Measurements from ENCODE around the gene CD99. TPM values are rescaled to one million over a fixed set of nuclear protein-coding genes. Genes with fewer than 3 reads are reported as not detected.

Gene CD99
- total RNA-seq, 6 experiments from 2014 or later, result 526 to 610 (median 584) TPM

DNA sequence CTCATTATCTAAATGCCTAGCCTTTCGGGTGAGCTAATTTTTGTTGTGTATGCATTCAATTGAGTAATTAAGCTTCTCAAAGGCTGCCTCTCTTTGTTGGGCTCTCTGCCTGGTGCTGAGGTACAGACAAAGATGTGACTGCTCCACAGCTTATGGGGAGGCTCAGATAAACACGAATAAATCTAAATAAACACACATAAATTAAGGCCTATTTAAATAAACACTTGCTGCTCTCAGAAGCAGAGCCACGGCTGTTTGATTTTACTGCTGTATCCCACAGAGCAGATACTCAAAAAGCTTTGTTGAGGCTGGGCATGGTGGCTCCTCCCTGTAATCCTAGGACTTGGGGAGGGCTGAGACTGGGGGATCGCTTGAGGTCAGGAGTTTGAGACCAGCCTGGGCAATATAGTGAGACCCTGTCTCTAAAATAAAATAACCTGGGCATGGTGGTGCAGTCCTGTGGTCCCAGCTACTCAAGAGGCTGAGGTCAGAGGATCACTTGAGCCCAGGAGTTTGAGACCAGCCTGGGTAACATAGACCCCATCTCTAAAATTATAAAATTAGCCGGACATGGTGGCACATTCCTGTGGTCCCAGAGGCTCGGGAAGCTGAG lies 8.4 kb upstream of the CD99 start:
- H3K36me3 Mint-ChIP-seq (ENCODE audit: low read depth), result no peaks in the 10 kb centered on the region
- TF ChIP-seq, protein P1, sequence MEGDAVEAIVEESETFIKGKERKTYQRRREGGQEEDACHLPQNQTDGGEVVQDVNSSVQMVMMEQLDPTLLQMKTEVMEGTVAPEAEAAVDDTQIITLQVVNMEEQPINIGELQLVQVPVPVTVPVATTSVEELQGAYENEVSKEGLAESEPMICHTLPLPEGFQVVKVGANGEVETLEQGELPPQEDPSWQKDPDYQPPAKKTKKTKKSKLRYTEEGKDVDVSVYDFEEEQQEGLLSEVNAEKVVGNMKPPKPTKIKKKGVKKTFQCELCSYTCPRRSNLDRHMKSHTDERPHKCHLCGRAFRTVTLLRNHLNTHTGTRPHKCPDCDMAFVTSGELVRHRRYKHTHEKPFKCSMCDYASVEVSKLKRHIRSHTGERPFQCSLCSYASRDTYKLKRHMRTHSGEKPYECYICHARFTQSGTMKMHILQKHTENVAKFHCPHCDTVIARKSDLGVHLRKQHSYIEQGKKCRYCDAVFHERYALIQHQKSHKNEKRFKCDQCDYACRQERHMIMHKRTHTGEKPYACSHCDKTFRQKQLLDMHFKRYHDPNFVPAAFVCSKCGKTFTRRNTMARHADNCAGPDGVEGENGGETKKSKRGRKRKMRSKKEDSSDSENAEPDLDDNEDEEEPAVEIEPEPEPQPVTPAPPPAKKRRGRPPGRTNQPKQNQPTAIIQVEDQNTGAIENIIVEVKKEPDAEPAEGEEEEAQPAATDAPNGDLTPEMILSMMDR (IDR thresholded peaks at IDR 0.05), result no peak

DNA sequence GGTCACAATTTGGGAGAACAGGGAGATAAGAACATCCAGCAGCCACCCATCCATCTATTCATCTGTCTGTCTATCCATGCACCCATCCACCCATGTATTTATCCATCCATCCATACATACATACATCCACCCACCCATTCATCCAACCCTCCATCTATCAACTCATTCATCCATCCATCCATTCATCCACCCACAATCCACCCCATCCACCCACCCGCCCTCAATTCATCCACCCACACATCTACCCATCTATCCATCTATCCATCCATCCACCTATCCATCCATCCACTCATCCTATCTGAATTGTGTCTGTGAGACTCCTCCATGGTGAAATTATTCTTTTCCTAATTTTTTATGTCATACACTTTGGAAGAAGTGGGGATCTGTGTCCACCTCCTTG lies 6.8 kb upstream of the CD99 start:
- Mint-ChIP-seq H3K4me1 (ENCODE audit: low read depth) (peaks cover 5% of the 10 kb centered on the region; the same call in 1 of the 2 replicates), H3K9me3 (no peaks in the 10 kb centered on the region), H3K27ac (no peak overlapping the region), H3K4me3 (no peak overlapping the region), H3K36me3 (ENCODE audit: low read depth) (no peaks in the 10 kb centered on the region), H3K27me3 (ENCODE audit: insufficient read depth) (peaks cover 2% of the 10 kb centered on the region)
- DNase-seq, result no peak
- TF ChIP-seq, protein P1 (IDR thresholded peaks at IDR 0.05), result no peak

More for the DNA sequence above, 8.4 kb upstream of the CD99 start:
- no peaks in the 10 kb centered on the region for H3K9me3 Mint-ChIP-seq
- peaks cover 2% of the 10 kb centered on the region; the same call in 1 of the 2 replicates for H3K27me3 Mint-ChIP-seq (ENCODE audit: insufficient read depth)
- H3K27ac Mint-ChIP-seq, result no peak overlapping the region
- H3K4me1 Mint-ChIP-seq (ENCODE audit: low read depth), result peaks cover 16% of the 10 kb centered on the region
- H3K4me3 Mint-ChIP-seq, result no peak overlapping the region
- no peak for DNase-seq

DNA sequence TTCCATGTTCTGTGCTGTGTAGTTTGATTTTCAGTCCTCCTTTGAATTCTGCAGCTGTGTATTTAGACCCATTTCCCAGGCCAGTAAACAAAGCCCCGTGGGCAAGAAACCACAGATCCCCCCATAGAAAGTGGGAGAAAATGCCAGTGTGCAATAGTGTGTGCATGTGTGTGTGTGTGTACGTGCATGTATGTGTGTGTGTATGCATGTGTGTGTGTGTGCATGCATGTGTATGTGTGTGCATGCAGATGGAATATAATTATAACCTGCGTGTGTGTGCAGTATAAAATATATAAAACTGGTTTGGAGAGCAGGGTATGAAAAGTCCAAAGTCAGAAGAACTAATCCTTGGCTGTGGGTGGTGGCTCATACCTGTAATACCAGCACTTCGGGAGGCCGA lies 5.2 kb upstream of the CD99 start:
- TF ChIP-seq, protein P1 (IDR thresholded peaks at IDR 0.05), result no peak

DNA sequence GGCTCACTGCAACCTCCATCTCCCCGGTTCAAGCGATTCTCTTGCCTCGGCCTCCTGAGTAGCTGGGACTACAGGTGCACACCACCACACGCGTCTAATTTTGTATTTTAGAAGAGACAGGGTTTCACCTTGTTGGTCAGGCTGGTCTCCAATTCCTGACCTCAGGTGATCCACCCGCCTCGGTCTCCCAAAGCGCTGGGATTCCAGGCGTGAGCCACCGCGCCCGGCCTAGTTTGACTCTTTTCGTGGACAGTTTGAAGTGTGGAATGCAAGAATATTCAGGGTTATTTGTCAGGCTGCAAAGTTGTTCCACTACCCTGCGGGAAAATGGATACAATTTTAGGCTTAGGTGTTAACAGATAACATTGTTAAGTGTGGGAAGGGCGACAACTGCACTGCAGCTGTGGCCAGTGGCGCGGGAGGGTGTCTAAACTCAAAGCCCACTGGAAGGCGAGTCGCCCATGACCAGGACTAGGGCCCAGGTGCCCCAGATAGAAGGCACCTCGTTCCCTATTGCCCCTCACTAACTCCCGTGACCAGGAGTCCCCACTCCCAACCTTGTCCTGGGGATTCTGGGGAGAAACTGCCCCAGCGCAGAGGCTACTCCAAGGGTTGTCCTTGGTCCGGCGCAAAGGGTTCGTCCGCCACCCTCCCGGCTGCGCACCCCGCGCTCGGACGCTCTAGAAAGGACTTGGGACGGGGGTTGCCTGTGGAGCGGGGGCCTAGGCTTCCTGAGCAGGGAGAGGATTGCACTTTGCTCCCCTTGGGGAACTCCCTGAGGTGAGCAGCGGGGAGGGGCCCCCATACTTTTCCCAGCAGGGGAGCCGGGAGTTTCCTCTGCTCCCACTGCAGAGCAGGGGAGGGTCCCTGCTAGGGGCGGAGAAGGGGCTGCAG lies 1.1 kb upstream of the CD99 start:
- DNase-seq, result no peak
- Mint-ChIP-seq H3K9me3 (no peaks in the 10 kb centered on the region), H3K27me3 (ENCODE audit: insufficient read depth) (peaks cover 4% of the 10 kb centered on the region), H3K36me3 (ENCODE audit: low read depth) (peaks cover 27% of the 10 kb centered on the region), H3K27ac (no peak overlapping the region; the same call in 1 of the 2 replicates), H3K4me3 (peak overlapping the region; percentile 70; the same call in 1 of the 2 replicates), H3K4me1 (ENCODE audit: low read depth) (peaks cover 26% of the 10 kb centered on the region)
- TF ChIP-seq, protein P1 (IDR thresholded peaks at IDR 0.05), result no peak

More for the DNA sequence above, 5.2 kb upstream of the CD99 start:
- no peaks in the 10 kb centered on the region for H3K4me1 Mint-ChIP-seq (ENCODE audit: low read depth)
- H3K27me3 Mint-ChIP-seq (ENCODE audit: insufficient read depth), result peaks cover 2% of the 10 kb centered on the region
- H3K4me3 Mint-ChIP-seq, result no peak overlapping the region
- H3K9me3 Mint-ChIP-seq, result no peaks in the 10 kb centered on the region
- DNase-seq, result no peak
- H3K27ac Mint-ChIP-seq, result no peak overlapping the region
- no peaks in the 10 kb centered on the region for H3K36me3 Mint-ChIP-seq (ENCODE audit: low read depth)

DNA sequence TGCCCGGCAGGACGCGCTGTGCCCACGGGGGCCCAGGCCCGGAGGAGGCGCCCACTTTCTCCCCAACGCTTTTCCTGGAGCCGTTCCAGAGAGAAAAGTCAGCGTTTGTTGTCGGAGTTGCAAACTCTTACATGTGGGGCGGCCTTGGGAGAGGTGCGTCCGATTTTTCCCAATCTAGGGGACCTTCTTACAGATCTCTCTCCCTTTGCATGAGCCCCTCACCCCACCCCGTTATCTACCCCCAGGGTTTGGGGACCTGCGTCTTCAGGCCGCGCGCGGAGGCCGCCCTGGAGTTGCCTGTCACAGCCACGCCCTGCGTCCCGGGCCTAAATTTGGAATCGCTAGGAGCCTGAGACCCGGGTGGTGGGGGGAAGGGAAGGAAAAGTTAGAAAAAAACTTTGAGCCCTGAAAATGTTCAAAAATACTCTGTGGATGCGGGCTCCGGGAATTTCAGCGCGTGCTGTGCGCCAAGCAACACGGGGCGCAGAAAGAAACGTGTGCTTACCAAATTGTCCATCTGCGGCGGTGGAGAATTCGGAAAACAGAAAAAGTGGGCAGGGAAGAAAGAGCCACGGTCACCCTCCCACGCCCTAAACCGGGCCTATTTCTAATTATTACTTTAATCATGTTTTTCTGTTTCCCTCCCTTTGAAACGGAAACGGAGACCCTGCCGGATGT lies 587 bp downstream of the CD99 start:
- TF ChIP-seq, protein P1 (IDR thresholded peaks at IDR 0.05), result no peak
- peaks cover 43% of the 10 kb centered on the region for H3K4me1 Mint-ChIP-seq (ENCODE audit: low read depth)
- peak overlapping the region; percentile 99 for H3K4me3 Mint-ChIP-seq
- peak; percentile 41 for DNase-seq
- no peaks in the 10 kb centered on the region for H3K9me3 Mint-ChIP-seq
- peaks cover 8% of the 10 kb centered on the region for H3K27me3 Mint-ChIP-seq (ENCODE audit: insufficient read depth)
- H3K27ac Mint-ChIP-seq, result peak overlapping the region; percentile 97
- H3K36me3 Mint-ChIP-seq (ENCODE audit: low read depth), result peaks cover 39% of the 10 kb centered on the region

Measured in HFFc6 (cell line).